HL-60 (cell line): ENCODE measurements around the gene PCSK2.

Source experiments
- DNase-seq, 2 experiments: peaks; one replicate each; pipeline ENCODE4 v3.0.0-alpha.2; 2010 to 2020; ENCODE audit warnings: low read depth in 1 of 2, low spot score in 1 of 2
- H3K27ac ChIP-seq: fragments of 250-450 bp; sonication (Bioruptor Pico); replicated peaks from 2 replicates; pipeline ENCODE4 v1.5.1; 2020; ENCODE audit warnings: mild to moderate bottlenecking, moderate library complexity
- H3K27me3 ChIP-seq: fragments of 250-450 bp; sonication (Bioruptor Pico); 2 replicates; pipeline ENCODE4 v1.5.1; 2021; ENCODE audit warnings: mild to moderate bottlenecking, moderate library complexity; ENCODE audit not compliant: insufficient read depth, poor library complexity, severe bottlenecking
- H3K4me3 ChIP-seq: replicated peaks from 2 replicates; pipeline ENCODE4 v1.5.1; 2011; ENCODE audit warnings: mild to moderate bottlenecking, control low read depth, low read length; ENCODE audit not compliant: insufficient read depth
- CTCF ChIP-seq: IDR thresholded peaks from one replicate; pipeline ENCODE4 v1.5.1; 2011; ENCODE audit warnings: low read length, control low read depth, inconsistent platforms; ENCODE audit not compliant: insufficient read depth
- GABPA ChIP-seq: IDR thresholded peaks from 2 replicates; pipeline ENCODE4 v1.6.1; 2012; ENCODE audit warnings: low read depth
- POLR2AphosphoS5 ChIP-seq: IDR thresholded peaks from 2 replicates; pipeline ENCODE4 v1.6.1; 2012; ENCODE audit warnings: low read depth
- SPI1 ChIP-seq: IDR thresholded peaks from 2 replicates; pipeline ENCODE4 v1.6.1; 2012; ENCODE audit warnings: low read depth, mild to moderate bottlenecking, borderline replicate concordance
- TF ChIP-seq, protein P1 (sequence below): IDR thresholded peaks from 2 replicates; pipeline ENCODE4 v1.6.1; 2012; ENCODE audit warnings: low read depth; ENCODE audit not compliant: insufficient replicate concordance

The PCSK2 gene

GRCh38 chr20:17470973-17471372 lies 244.1 kb downstream of the PCSK2 start:
- Histone ChIP-seq H3K27me3 (no peaks in the 10 kb centered on the region), H3K4me3 (no peak overlapping the region), H3K27ac (no peak overlapping the region)
- DNase-seq, result no peak
- no peak for TF ChIP-seq POLR2AphosphoS5

- Histone ChIP-seq H3K27ac (no peak overlapping the region), H3K27me3 (no peaks in the 10 kb centered on the region), H3K4me3 (no peak overlapping the region)
- no peak for TF ChIP-seq CTCF
- TF ChIP-seq, protein P1, sequence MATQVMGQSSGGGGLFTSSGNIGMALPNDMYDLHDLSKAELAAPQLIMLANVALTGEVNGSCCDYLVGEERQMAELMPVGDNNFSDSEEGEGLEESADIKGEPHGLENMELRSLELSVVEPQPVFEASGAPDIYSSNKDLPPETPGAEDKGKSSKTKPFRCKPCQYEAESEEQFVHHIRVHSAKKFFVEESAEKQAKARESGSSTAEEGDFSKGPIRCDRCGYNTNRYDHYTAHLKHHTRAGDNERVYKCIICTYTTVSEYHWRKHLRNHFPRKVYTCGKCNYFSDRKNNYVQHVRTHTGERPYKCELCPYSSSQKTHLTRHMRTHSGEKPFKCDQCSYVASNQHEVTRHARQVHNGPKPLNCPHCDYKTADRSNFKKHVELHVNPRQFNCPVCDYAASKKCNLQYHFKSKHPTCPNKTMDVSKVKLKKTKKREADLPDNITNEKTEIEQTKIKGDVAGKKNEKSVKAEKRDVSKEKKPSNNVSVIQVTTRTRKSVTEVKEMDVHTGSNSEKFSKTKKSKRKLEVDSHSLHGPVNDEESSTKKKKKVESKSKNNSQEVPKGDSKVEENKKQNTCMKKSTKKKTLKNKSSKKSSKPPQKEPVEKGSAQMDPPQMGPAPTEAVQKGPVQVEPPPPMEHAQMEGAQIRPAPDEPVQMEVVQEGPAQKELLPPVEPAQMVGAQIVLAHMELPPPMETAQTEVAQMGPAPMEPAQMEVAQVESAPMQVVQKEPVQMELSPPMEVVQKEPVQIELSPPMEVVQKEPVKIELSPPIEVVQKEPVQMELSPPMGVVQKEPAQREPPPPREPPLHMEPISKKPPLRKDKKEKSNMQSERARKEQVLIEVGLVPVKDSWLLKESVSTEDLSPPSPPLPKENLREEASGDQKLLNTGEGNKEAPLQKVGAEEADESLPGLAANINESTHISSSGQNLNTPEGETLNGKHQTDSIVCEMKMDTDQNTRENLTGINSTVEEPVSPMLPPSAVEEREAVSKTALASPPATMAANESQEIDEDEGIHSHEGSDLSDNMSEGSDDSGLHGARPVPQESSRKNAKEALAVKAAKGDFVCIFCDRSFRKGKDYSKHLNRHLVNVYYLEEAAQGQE, result no peak
- no peak for TF ChIP-seq POLR2AphosphoS5
- TF ChIP-seq SPI1, result no peak
- no peak for TF ChIP-seq GABPA
- no peak for DNase-seq
Observed at GRCh38 chr20:17471606-17472187, 244.9 kb downstream of the PCSK2 start.

DNA sequence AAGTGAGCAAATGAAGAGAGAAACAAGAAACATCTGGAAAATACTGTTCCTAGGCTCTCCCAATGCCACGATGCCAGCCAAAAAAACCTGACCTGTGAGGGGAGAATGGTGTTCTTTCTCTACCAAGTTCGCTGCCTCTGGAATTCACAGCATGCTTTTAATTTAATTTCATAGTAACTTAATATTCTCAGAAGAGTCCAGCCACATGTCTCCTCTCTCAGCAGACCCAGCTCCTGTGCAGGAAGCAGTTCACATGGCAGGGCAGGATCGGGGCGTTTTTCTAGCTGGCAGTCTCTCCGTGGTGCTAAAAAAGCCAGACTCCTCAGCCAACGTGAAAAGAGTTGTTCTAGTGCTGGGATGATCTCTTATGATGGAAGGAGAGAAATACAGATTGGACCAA lies 246.8 kb downstream of the PCSK2 start:
- Histone ChIP-seq H3K4me3 (no peak overlapping the region), H3K27ac (no peak overlapping the region), H3K27me3 (no peaks in the 10 kb centered on the region)
- no peak for DNase-seq
- TF ChIP-seq SPI1, result no peak
- TF ChIP-seq GABPA, result no peak
- TF ChIP-seq, protein P1, result no peak
- no peak for TF ChIP-seq CTCF
- no peak for TF ChIP-seq POLR2AphosphoS5

- Histone ChIP-seq H3K4me3 (no peak overlapping the region), H3K27ac (no peak overlapping the region), H3K27me3 (peaks cover 2% of the 10 kb centered on the region)
- no peak for DNase-seq
- TF ChIP-seq, protein P1, result no peak
- no peak for TF ChIP-seq GABPA
- TF ChIP-seq SPI1, result no peak
- no peak for TF ChIP-seq CTCF
- no peak for TF ChIP-seq POLR2AphosphoS5
Observed at GRCh38 chr20:17479063-17479657, 252.3 kb downstream of the PCSK2 start.
